CD4-positive, alpha-beta T cell treated with Interleukin-10 for 1 hour (primary cell): ENCODE measurements around the gene ARL16.

ENCODE experiments used
- DNase-seq: peaks from one replicate; pipeline ENCODE4 v3.0.0-alpha.2; 2020

The ARL16 gene

GRCh38 chr17:81683584-81684441 is at the start of gene ARL16, which contains the start of gene HGS:
Gene ARL16 (minus strand): TSS chr17:81683797. CDS start chr17:81683753, 44 bp downstream.
Gene HGS (plus strand): TSS chr17:81684011. CDS start chr17:81684067, 56 bp downstream.
- DNase-seq, result peak; percentile 99

GRCh38 chr17:81727324-81728031 is 43.9 kb upstream of the ARL16 start:
- no peak for DNase-seq

- DNase-seq, result no peak
Measured at GRCh38 chr17:81726004-81726403, 42.4 kb upstream of the ARL16 start.

GRCh38 chr17:81725439-81725838 is 41.8 kb upstream of the ARL16 start:
- DNase-seq, result no peak

- no peak for DNase-seq
Measured at GRCh38 chr17:81723651-81724209, 40.1 kb upstream of the ARL16 start.

GRCh38 chr17:81722184-81723120 is 38.9 kb upstream of the ARL16 start:
- no peak for DNase-seq

GRCh38 chr17:81720267-81721071 is 36.9 kb upstream of the ARL16 start:
- DNase-seq, result no peak

- DNase-seq, result no peak
Measured at GRCh38 chr17:81719410-81720266, 36.0 kb upstream of the ARL16 start.

GRCh38 chr17:81717766-81718089 is 34.1 kb upstream of the ARL16 start:
- DNase-seq, result no peak

- DNase-seq, result no peak
Measured at GRCh38 chr17:81717049-81717765, 33.6 kb upstream of the ARL16 start.

GRCh38 chr17:81716674-81716996 is 33.0 kb upstream of the ARL16 start:
- DNase-seq, result no peak

- DNase-seq, result no peak
Measured at GRCh38 chr17:81715872-81716673, 32.5 kb upstream of the ARL16 start.

- no peak for DNase-seq
Measured at GRCh38 chr17:81715107-81715871, 31.7 kb upstream of the ARL16 start.

- no peak for DNase-seq
Measured at GRCh38 chr17:81714412-81715106, 31.0 kb upstream of the ARL16 start.

- DNase-seq, result no peak
Measured at GRCh38 chr17:81713556-81714411, 30.2 kb upstream of the ARL16 start.

- no peak for DNase-seq
Measured at GRCh38 chr17:81713004-81713555, 29.5 kb upstream of the ARL16 start.
